ENCODE results near the gene TM4SF4. TPM values are rescaled to one million over a fixed set of nuclear protein-coding genes. Genes with fewer than 3 reads are reported as not detected.
A peak's percentile ranks its signal among the peaks of the same experiment; 100 is the strongest.

TM4SF4 gene
- total RNA-seq, 1 donor from 2014 or later, result 0.49 TPM

GRCh38 chr3:149449799-149450198, 24.7 kb upstream of the TM4SF4 start:
- intact Hi-C loops (cut with DNase I), result no loop called here
- DNase-seq, result no peak

GRCh38 chr3:149450281-149450680, 24.2 kb upstream of the TM4SF4 start:
- intact Hi-C loops (cut with DNase I), result no loop called here
- peak overlapping the region; percentile 2 for H3K27ac ChIP-seq
- H3K4me3 ChIP-seq, result no peak overlapping the region
- no peaks in the 10 kb centered on the region for H3K9me3 ChIP-seq
- H3K27me3 ChIP-seq, result no peaks in the 10 kb centered on the region
- no peak for TF ChIP-seq CTCF (IDR thresholded peaks at IDR 0.05)
- DNase-seq (no peak), ATAC-seq (no peak)
- H3K36me3 ChIP-seq, result no peaks in the 10 kb centered on the region
- H3K4me1 ChIP-seq, result peaks cover 6% of the 10 kb centered on the region

More at GRCh38 chr3:149449799-149450198, 24.7 kb upstream of the TM4SF4 start:
- H3K36me3 ChIP-seq, result no peaks in the 10 kb centered on the region
- ATAC-seq, result peak; percentile 83
- no peaks in the 10 kb centered on the region for H3K9me3 ChIP-seq
- peaks cover 6% of the 10 kb centered on the region for H3K4me1 ChIP-seq
- H3K4me3 ChIP-seq, result no peak overlapping the region
- no peak for TF ChIP-seq CTCF (IDR thresholded peaks at IDR 0.05)
- H3K27me3 ChIP-seq, result no peaks in the 10 kb centered on the region
- H3K27ac ChIP-seq, result peak overlapping the region; percentile 2

GRCh38 chr3:149452036-149452435, 22.5 kb upstream of the TM4SF4 start:
- Histone ChIP-seq H3K9me3 (no peaks in the 10 kb centered on the region), H3K4me3 (no peak overlapping the region), H3K27ac (no peak overlapping the region), H3K4me1 (peaks cover 6% of the 10 kb centered on the region), H3K36me3 (no peaks in the 10 kb centered on the region), H3K27me3 (no peaks in the 10 kb centered on the region)
- no peak for TF ChIP-seq CTCF (IDR thresholded peaks at IDR 0.05)
- ATAC-seq (no peak), DNase-seq (no peak)
- intact Hi-C loops (cut with DNase I), result no loop called here

- H3K9me3 ChIP-seq, result no peaks in the 10 kb centered on the region
- H3K36me3 ChIP-seq, result no peaks in the 10 kb centered on the region
- DNase-seq (no peak), ATAC-seq (no peak)
- H3K4me3 ChIP-seq, result no peak overlapping the region
- intact Hi-C loops (cut with DNase I), result no loop called here
- H3K27me3 ChIP-seq, result no peaks in the 10 kb centered on the region
- no peak for TF ChIP-seq CTCF (IDR thresholded peaks at IDR 0.05)
- no peak overlapping the region for H3K27ac ChIP-seq
- peaks cover 6% of the 10 kb centered on the region for H3K4me1 ChIP-seq
Measured at GRCh38 chr3:149453140-149453805, 21.2 kb upstream of the TM4SF4 start.

GRCh38 chr3:149454746-149455145, 19.8 kb upstream of the TM4SF4 start:
- no peak for TF ChIP-seq CTCF (IDR thresholded peaks at IDR 0.05)
- ATAC-seq, result peak; percentile 83
- H3K36me3 ChIP-seq, result no peaks in the 10 kb centered on the region
- H3K4me1 ChIP-seq, result peaks cover under 1% of the 10 kb centered on the region
- DNase-seq, result no peak
- H3K9me3 ChIP-seq, result no peaks in the 10 kb centered on the region
- H3K27me3 ChIP-seq, result no peaks in the 10 kb centered on the region
- intact Hi-C loops (cut with DNase I), result no loop called here
- no peak overlapping the region for H3K4me3 ChIP-seq
- H3K27ac ChIP-seq, result no peak overlapping the region

- H3K27ac ChIP-seq, result no peak overlapping the region
- DNase-seq (no peak), ATAC-seq (no peak)
Measured at GRCh38 chr3:149455366-149455765, 19.1 kb upstream of the TM4SF4 start.

More at GRCh38 chr3:149455366-149455765, 19.1 kb upstream of the TM4SF4 start:
- Histone ChIP-seq H3K4me1 (no peaks in the 10 kb centered on the region), H3K27me3 (no peaks in the 10 kb centered on the region), H3K9me3 (no peaks in the 10 kb centered on the region), H3K4me3 (no peak overlapping the region), H3K36me3 (no peaks in the 10 kb centered on the region)
- no peak for TF ChIP-seq CTCF (IDR thresholded peaks at IDR 0.05)
- intact Hi-C loops (cut with DNase I), result no loop called here
